Right atrium auricular region (tissue), 2 donors: ENCODE measurements around the gene ANKRD29. TPM values are rescaled to one million over a fixed set of nuclear protein-coding genes. Genes with fewer than 3 reads are reported as not detected.

Experiments
- DNase-seq: peaks from one replicate; pipeline ENCODE4 v3.0.0-alpha.2; 2019; ENCODE audit warnings: low spot score
- H3K27ac ChIP-seq, 2 donors: fragments of 200-600 bp; sonication (generic); 1 replicate in 1 of 2; 2 replicates in 1 of 2; pipeline ENCODE4 v1.5.1; 2016 to 2019
- H3K27me3 ChIP-seq, 2 donors: fragments of 200-600 bp; sonication (generic); one replicate each; pipeline versions ENCODE4 v1.5.1 to v1.6.0; 2017 to 2019
- H3K36me3 ChIP-seq: fragments of 200-600 bp; sonication (generic); one replicate; pipeline ENCODE4 v1.5.1; 2016
- H3K4me1 ChIP-seq, 2 donors: fragments of 200-600 bp; sonication (generic); one replicate each; pipeline versions ENCODE4 v1.5.1 to v1.6.0; 2017 to 2019
- H3K4me3 ChIP-seq, 2 donors: fragments of 200-600 bp; sonication (generic); 1 replicate in 1 of 2; 2 replicates in 1 of 2; pipeline ENCODE4 v1.5.1; 2017 to 2019; ENCODE audit warnings: mild to moderate bottlenecking in 1 of 2, moderate library complexity in 1 of 2
- H3K9me3 ChIP-seq, 2 donors: fragments of 200-600 bp; sonication (generic); one replicate each; pipeline ENCODE4 v1.5.1; 2019
- total RNA-seq, 2 donors: library from RNA; depleted of rRNA; stranded (reverse); fragments of >200 nt; gene quantifications; one replicate each; pipeline ENCODE4 v1.1.0, GENCODE V29; 2016
- TF ChIP-seq, protein P1 (sequence below), 2 donors: fragments of 200-600 bp; sonication (generic); IDR thresholded peaks; one replicate each; pipeline ENCODE4 v1.5.1; 2019; ENCODE audit warnings: antibody characterized with exemption in 2 of 2

ANKRD29 gene
- total RNA-seq, 2 donors from 2014 or later: 2.2 to 3.5 TPM

DNA sequence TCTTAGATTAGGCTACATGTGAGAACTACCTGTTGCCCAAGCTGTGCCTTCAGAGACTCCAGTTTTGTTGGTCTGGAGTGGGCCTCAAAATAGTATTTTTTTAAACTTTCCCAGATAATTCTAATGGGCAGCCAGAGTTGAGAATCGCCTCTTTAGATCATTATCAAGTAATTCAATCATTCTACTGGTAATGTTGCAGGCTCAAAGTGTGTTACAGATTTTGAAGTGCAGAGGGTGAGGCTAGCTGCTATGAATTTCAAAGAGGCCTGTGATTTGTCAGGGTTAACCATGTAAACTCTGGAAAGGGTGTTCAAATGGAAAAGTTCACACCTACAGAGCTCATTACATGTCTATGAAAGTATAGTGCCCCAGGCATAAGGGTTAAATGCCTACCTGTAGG lies 30.1 kb downstream of the ANKRD29 start:
- no peaks in the 10 kb centered on the region for H3K36me3 ChIP-seq
- no peak overlapping the region for H3K27ac ChIP-seq
- TF ChIP-seq, protein P1, sequence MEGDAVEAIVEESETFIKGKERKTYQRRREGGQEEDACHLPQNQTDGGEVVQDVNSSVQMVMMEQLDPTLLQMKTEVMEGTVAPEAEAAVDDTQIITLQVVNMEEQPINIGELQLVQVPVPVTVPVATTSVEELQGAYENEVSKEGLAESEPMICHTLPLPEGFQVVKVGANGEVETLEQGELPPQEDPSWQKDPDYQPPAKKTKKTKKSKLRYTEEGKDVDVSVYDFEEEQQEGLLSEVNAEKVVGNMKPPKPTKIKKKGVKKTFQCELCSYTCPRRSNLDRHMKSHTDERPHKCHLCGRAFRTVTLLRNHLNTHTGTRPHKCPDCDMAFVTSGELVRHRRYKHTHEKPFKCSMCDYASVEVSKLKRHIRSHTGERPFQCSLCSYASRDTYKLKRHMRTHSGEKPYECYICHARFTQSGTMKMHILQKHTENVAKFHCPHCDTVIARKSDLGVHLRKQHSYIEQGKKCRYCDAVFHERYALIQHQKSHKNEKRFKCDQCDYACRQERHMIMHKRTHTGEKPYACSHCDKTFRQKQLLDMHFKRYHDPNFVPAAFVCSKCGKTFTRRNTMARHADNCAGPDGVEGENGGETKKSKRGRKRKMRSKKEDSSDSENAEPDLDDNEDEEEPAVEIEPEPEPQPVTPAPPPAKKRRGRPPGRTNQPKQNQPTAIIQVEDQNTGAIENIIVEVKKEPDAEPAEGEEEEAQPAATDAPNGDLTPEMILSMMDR (IDR thresholded peaks at IDR 0.05): no peak

DNA sequence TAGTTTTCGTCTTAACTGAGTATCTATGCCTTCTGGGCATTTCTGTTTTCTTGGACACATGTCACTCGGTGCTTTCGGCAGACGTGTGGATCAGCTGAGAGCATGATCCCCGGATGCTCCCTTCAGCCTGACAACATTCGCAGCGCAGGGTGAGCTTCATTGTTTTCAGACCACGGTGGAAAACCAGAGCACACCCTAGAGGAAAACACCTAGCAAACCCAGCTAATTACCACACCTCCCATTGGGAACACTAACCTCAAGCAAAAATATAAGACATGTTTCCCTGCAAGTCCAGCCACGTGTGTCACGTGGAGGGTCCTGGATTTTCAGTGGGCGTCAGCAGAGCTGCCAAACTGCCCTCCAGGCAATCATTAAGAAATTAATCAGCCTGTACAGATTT lies 31.0 kb downstream of the ANKRD29 start:
- DNase-seq: no peak
- Histone ChIP-seq H3K27ac (no peak overlapping the region), H3K27me3 (no peaks in the 10 kb centered on the region), H3K36me3 (no peaks in the 10 kb centered on the region), H3K4me3 (no peak overlapping the region), H3K9me3 (no peaks in the 10 kb centered on the region), H3K4me1 (no peaks in the 10 kb centered on the region)
- TF ChIP-seq, protein P1 (IDR thresholded peaks at IDR 0.05): no peak

More for the DNA sequence above, 30.1 kb downstream of the ANKRD29 start:
- no peak for DNase-seq
- Histone ChIP-seq H3K27me3 (no peaks in the 10 kb centered on the region), H3K4me3 (no peak overlapping the region), H3K9me3 (no peaks in the 10 kb centered on the region), H3K4me1 (no peaks in the 10 kb centered on the region)

DNA sequence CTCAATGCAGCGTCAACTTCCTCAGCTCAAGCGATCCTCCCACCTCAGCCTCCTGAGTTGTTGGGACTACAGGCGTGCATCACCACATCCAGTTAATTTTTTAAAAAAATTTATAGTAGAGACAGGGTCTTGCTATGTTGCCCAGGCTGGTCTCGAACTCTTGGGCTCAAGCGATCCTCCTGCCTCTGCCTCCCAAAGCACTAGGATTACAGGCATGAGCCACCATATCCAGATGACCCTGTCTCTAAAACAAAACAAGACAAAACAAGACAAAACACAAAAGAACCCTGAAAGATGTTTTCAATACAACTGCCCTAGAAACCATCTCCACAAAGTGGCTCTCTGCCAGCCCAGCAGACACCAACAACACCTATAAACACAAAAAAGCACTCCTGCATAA lies 31.4 kb downstream of the ANKRD29 start:
- no peaks in the 10 kb centered on the region for H3K27me3 ChIP-seq
- H3K9me3 ChIP-seq: no peaks in the 10 kb centered on the region
- DNase-seq: no peak
- no peaks in the 10 kb centered on the region for H3K36me3 ChIP-seq
- H3K27ac ChIP-seq: no peak overlapping the region
- no peak overlapping the region for H3K4me3 ChIP-seq
- TF ChIP-seq, protein P1 (IDR thresholded peaks at IDR 0.05): no peak
- no peaks in the 10 kb centered on the region for H3K4me1 ChIP-seq

DNA sequence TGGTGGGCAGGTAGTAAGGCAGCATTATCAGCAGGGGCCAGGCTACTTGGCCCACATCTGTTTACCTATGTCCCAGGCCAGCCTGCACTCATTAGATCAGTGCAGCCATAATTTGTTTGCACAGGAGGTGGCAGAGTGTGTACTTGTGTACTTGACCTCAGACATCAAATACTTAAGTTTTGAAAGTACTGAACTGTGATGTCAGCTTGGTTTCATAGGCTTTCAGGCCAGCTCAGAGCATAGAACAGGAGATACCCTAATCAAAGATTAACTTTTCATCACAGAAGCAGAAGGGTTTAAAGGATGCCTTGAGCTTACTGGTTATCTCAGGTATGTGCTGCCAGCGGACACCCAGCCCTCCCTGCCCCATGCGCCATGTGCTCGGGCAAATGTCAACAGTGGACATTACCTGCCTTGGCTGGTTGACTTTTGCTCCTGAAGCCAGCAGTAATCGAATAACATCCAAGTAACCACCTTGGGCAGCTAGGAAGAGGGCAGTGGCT lies 33.2 kb downstream of the ANKRD29 start:
- no peaks in the 10 kb centered on the region for H3K36me3 ChIP-seq
- H3K4me3 ChIP-seq: no peak overlapping the region
- H3K27ac ChIP-seq: no peak overlapping the region
- no peaks in the 10 kb centered on the region for H3K4me1 ChIP-seq
- no peaks in the 10 kb centered on the region for H3K9me3 ChIP-seq
- TF ChIP-seq, protein P1 (IDR thresholded peaks at IDR 0.05): no peak
- DNase-seq: no peak
- H3K27me3 ChIP-seq: no peaks in the 10 kb centered on the region

DNA sequence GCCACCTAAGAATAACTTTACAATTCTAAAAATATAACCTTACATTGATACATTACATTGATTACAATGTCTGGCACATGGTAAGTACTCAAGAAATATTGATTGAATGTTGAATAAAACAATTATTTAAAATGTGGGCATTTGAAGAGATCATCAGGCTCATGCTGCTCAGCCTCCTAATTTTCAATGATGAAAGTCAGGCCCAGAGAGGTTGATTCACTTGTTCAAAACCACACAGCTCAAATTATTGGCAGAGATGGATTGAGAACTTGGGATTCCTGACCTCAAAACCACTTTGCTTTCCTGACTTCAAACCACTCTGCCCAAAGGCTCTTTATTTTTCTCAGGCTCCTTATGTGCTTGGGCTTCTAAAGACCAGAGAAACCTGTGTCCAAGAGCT lies 34.7 kb downstream of the ANKRD29 start:
- Histone ChIP-seq H3K36me3 (no peaks in the 10 kb centered on the region), H3K4me3 (no peak overlapping the region), H3K27me3 (no peaks in the 10 kb centered on the region), H3K27ac (no peak overlapping the region), H3K9me3 (no peaks in the 10 kb centered on the region), H3K4me1 (no peaks in the 10 kb centered on the region)
- TF ChIP-seq, protein P1 (IDR thresholded peaks at IDR 0.05): no peak
- no peak for DNase-seq

DNA sequence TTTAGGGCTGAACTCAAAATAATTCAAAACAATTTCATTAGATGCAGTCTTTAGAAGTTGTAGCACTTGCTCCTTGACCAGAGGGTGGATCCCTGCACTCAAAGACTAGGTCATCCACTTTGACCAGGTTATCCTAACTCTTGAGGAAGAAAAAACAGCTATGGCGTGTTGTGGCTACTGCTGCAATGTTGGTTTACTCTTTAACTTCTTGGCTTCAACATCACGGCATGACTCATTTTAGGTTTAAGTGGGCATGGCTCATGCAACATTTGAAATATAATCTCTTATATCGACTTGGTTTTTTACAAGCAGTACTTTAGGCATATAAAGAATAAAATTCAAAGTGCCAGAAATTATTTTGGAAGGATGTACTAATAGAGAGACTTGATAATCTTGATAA lies 35.4 kb downstream of the ANKRD29 start:
- Histone ChIP-seq H3K36me3 (no peaks in the 10 kb centered on the region), H3K27me3 (no peaks in the 10 kb centered on the region), H3K9me3 (no peaks in the 10 kb centered on the region), H3K4me3 (no peak overlapping the region), H3K4me1 (no peaks in the 10 kb centered on the region), H3K27ac (no peak overlapping the region)
- TF ChIP-seq, protein P1 (IDR thresholded peaks at IDR 0.05): no peak
- no peak for DNase-seq
